GM12878 (cell line): ENCODE measurements around the gene NFE2L1. TPM values are rescaled to one million over a fixed set of nuclear protein-coding genes. Genes with fewer than 3 reads are reported as not detected.

Experiments
- ATAC-seq: fragments of 200-7000 bp; cut with Tn5 transposase; 3 replicates; pipeline ENCODE4 v1.9.1; 2020; ENCODE audit warnings: mild to moderate bottlenecking, moderate library complexity
- BruUV-seq: library from RNA; stranded (reverse); fragments of 400-500 nt; replicated peaks from 2 replicates; lab custom pipeline; 2021; lab: Mats Ljungman, UMichigan
- CTCF ChIA-PET: fragments of 300-600 bp; sonication (Branson Sonifier 250); formaldehyde crosslinking; extraction: SDS; loops from one replicate; lab custom pipeline; 2021; ENCODE audit warnings: inconsistent platforms; lab: Yijun Ruan, JAX
- POLR2A ChIA-PET: fragments of 350-600 bp; formaldehyde crosslinking; extraction: SDS; loops from one replicate; lab custom pipeline; 2021; ENCODE audit warnings: inconsistent platforms; lab: Charles Lee
- RAD21 ChIA-PET: fragments of 300-600 bp; sonication (Branson Sonifier 250); formaldehyde crosslinking; loops from one replicate; lab custom pipeline; 2023; ENCODE audit warnings: antibody characterized with exemption; ENCODE audit not compliant: unreplicated experiment; lab: Charles Lee
- SMC1A ChIA-PET: fragments of 300-600 bp; sonication (Branson Sonifier 250); formaldehyde crosslinking; loops from one replicate; lab custom pipeline; 2023; ENCODE audit not compliant: unreplicated experiment, uncharacterized antibody; lab: Charles Lee
- DNase-seq: peaks from one replicate; pipeline ENCODE4 v3.0.0-alpha.2; 2011; ENCODE audit warnings: low read depth, low spot score
- FAIRE-seq: peaks from 3 replicates; lab custom pipeline; 2011; peaks lifted over from hg19 to GRCh38; lab: Jason Lieb, UNC
- H2AFZ ChIP-seq: 2 replicates; pipeline ENCODE4 v1.6.0; 2011; ENCODE audit warnings: low read depth, low read length, control low read depth; ENCODE audit not compliant: control insufficient read depth
- H3K27ac ChIP-seq: 2 replicates; pipeline ENCODE4 v1.5.1; 2011; ENCODE audit warnings: control low read depth; ENCODE audit not compliant: control insufficient read depth, insufficient read depth
- H3K27me3 ChIP-seq, 2 experiments: replicated peaks in 1 of 2; 2 replicates each; pipeline versions ENCODE4 v1.6.0 to v1.6.1; 2011; ENCODE audit warnings: low read length in 1 of 2; ENCODE audit not compliant: control insufficient read depth in 2 of 2, insufficient read depth in 2 of 2
- H3K36me3 ChIP-seq, 2 experiments: 2 replicates each; pipeline ENCODE4 v1.5.1; 2011; ENCODE audit warnings: low read length in 1 of 2; ENCODE audit not compliant: control insufficient read depth in 2 of 2, insufficient read depth in 2 of 2
- H3K4me1 ChIP-seq: 2 replicates; pipeline ENCODE4 v1.6.1; 2011; ENCODE audit warnings: mild to moderate bottlenecking, low read length, moderate library complexity, mixed read lengths; ENCODE audit not compliant: control insufficient read depth, insufficient read depth
- H3K4me2 ChIP-seq: 2 replicates; pipeline ENCODE4 v1.6.0; 2011; ENCODE audit warnings: control low read depth; ENCODE audit not compliant: control insufficient read depth, insufficient read depth
- H3K4me3 ChIP-seq: fragments of 200-600 bp; sonication (generic); 2 replicates; pipeline ENCODE4 v1.5.1; 2016
- H3K79me2 ChIP-seq: 2 replicates; pipeline ENCODE4 v1.6.0; 2011; ENCODE audit warnings: low read length; ENCODE audit not compliant: control insufficient read depth, insufficient read depth
- H3K9ac ChIP-seq: 2 replicates; pipeline ENCODE4 v1.8.0; 2011; ENCODE audit warnings: low read length, control low read depth, mixed read lengths; ENCODE audit not compliant: control insufficient read depth, insufficient read depth
- H3K9me3 ChIP-seq: replicated peaks from 3 replicates; pipeline ENCODE4 v1.5.1; 2011; ENCODE audit warnings: mild to moderate bottlenecking, low read length; ENCODE audit not compliant: control insufficient read depth, insufficient read depth
- H4K20me1 ChIP-seq: 2 replicates; pipeline ENCODE4 v1.6.0; 2011; ENCODE audit not compliant: control insufficient read depth, insufficient read depth
- BHLHE40 ChIP-seq, 2 experiments: fragments of 450-650 bp in 1 of 2; IDR thresholded peaks; 2 replicates each; pipeline ENCODE4 v1.6.1; 2011 to 2017; ENCODE audit warnings: low read depth in 2 of 2, borderline replicate concordance in 1 of 2, improper control_type of control experiment in 1 of 2, low read length in 1 of 2, mild to moderate bottlenecking in 1 of 2
- BMI1 ChIP-seq: fragments of 450-650 bp; IDR thresholded peaks from 2 replicates; pipeline ENCODE4 v1.6.1; 2016; ENCODE audit warnings: mild to moderate bottlenecking, moderate library complexity, borderline replicate concordance
- IKZF2 ChIP-seq, 2 experiments: fragments of 450-650 bp; IDR thresholded peaks; 2 replicates each; pipeline ENCODE4 v1.6.1; 2017; ENCODE audit warnings: mild to moderate bottlenecking in 2 of 2, moderate library complexity in 2 of 2
- LARP7 ChIP-seq: fragments of 450-650 bp; IDR thresholded peaks from 2 replicates; pipeline ENCODE4 v1.6.1; 2017; ENCODE audit warnings: mild to moderate bottlenecking
- MXI1 ChIP-seq: fragments of 150-350 bp; IDR thresholded peaks from 2 replicates; pipeline ENCODE4 v1.6.1; 2011; ENCODE audit warnings: low read depth, mild to moderate bottlenecking, inconsistent platforms, low read length, improper control_type of control experiment
- RFX5 ChIP-seq: IDR thresholded peaks from 2 replicates; pipeline ENCODE4 v1.6.1; 2011; ENCODE audit warnings: low read depth, low read length, improper control_type of control experiment
- SIN3A ChIP-seq: IDR thresholded peaks from 2 replicates; pipeline ENCODE4 v1.6.1; 2012; ENCODE audit warnings: low read depth, low read length, improper control_type of control experiment
- WGBS: methylation state at CpG from one replicate; pipeline ENCODE4 v1.1.6; 2016; ENCODE audit warnings: low lambda C conversion rate; ENCODE audit not compliant: insufficient replicate concordance, insufficient coverage; ENCODE audit errors: missing lambda C conversion rate; 5-methylcytosine and 5-hydroxymethylcytosine counted together
- in situ Hi-C: fragments of 300-500 bp; cut with MboI; formaldehyde crosslinking; loops from 9 replicates; pipeline ENCODE4 v1.14.3; 2018; ENCODE audit warnings: mixed read lengths
- intact Hi-C: fragments of 100-400 bp; cut with micrococcal nuclease; formaldehyde crosslinking; loops from one replicate; pipeline ENCODE4 v1.14.2; 2022; ENCODE audit not compliant: unreplicated experiment
- polyA plus RNA-seq, 11 experiments: library from polyadenylated mRNA; depleted of rRNA in 4 of 11; unstranded in 6 of 11; stranded (reverse) in 5 of 11; fragments of >200 nt; fragmentation: Nextera tagmentation in 4 of 11; fragmentation: Illumina TruSeq in 1 of 11; extraction: Ambion mirVana in 4 of 11; extraction: Trizol in 1 of 11; gene quantifications; 1 replicate in 1 of 11; 2 replicates in 10 of 11; pipeline versions ENCODE4 v1.2.1 to v1.2.3, GENCODE V29; 2011 to 2016; ENCODE audit warnings: inconsistent platforms in 2 of 11, missing spikeins in 2 of 11, low read depth in 1 of 11
- total RNA-seq, 4 experiments: library from RNA; depleted of rRNA in 3 of 4; stranded (reverse); fragments of >200 nt in 3 of 4; fragmentation: Illumina TruSeq in 1 of 4; extraction: Trizol in 1 of 4; gene quantifications; 2 replicates each; pipeline versions ENCODE4 v1.2.1 to v1.2.3, GENCODE V29; 2013 to 2021
- TF ChIP-seq, protein P1 (sequence below): fragments of 450-650 bp; IDR thresholded peaks from 2 replicates; pipeline ENCODE4 v1.6.1; 2016; ENCODE audit warnings: mild to moderate bottlenecking

The NFE2L1 gene
- total and polyA plus RNA-seq, 10 of the 15 experiments (the other 5 are each of a cell fraction or from before 2014, with no cell fraction given) = 3.8 to 104 (median 26.4) TPM

DNA sequence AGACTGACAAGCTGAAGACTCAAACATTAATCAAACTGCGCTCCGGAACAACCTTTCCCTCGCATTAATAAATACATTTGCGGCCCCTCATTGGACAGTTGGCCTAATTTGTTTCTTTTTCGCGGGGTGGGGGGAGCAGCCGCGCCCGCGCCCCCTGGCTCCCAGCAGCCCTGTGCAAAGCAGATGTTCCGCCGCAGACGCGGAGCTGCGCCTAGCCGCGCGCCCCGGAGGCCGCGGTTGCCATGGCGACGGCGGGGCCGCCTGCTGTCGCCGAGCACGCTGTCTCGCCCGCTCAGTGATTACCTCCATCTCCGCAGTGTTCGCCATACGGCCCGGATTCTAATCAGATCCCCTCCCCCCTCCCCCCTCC lies 36.0 kb upstream of the NFE2L1 start:
- FAIRE-seq (no peak), ATAC-seq (peak; percentile 90), DNase-seq (no peak)
- SMC1A ChIA-PET = interaction anchor here (0.8 to 3.5 kb wide), 9 partner anchors 8 to 170 kb away, joined by 3 to 27 read pairs (median 8); partner anchors contain the start of gene CDK5RAP3
- RAD21 ChIA-PET = interaction anchor here (0.8 to 3.0 kb wide), 10 partner anchors 9 to 581 kb away, joined by 3 to 19 read pairs (median 6); partner anchors contain the start of genes CDK5RAP3 and HOXB5
- in situ Hi-C loops (no loop called here), intact Hi-C loops (no loop called here)
- Histone ChIP-seq H3K36me3 (no peaks in the 10 kb centered on the region), H3K4me1 (peaks cover 8% of the 10 kb centered on the region), H3K27ac (no peak overlapping the region), H3K4me2 (peak overlapping the region; percentile 97), H2AFZ (no peak overlapping the region), H4K20me1 (no peaks in the 10 kb centered on the region), H3K9ac (no peak overlapping the region), H3K79me2 (no peaks in the 10 kb centered on the region), H3K4me3 (peak overlapping the region; percentile 75), H3K27me3 (no peaks in the 10 kb centered on the region), H3K9me3 (no peaks in the 10 kb centered on the region)
- CTCF ChIA-PET = interaction anchor here (1.1 to 14.1 kb wide), 10 partner anchors 9 to 171 kb away, joined by 3 to 454 read pairs (median 12); partner anchors contain the start of genes CDK5RAP3, PNPO, PRR15L and SCRN2
- 2% methylated on average over 31 of the region's 34 CpGs for WGBS
- POLR2A ChIA-PET = interaction anchor here (0.6 to 2.7 kb wide), 5 partner anchors 9 to 131 kb away, joined by 3 to 18 read pairs (median 6); partner anchors contain the start of gene CDK5RAP3
- TF ChIP-seq BHLHE40 (IDR thresholded peaks at IDR 0.05; ENCODE audit: borderline replicate concordance in 1 of 2, low read depth in 2 of 2, low read length in 1 of 2) (peak in 1 of 2 experiments; percentile 27; a peak in 1 of 4 replicates), BMI1 (peak; percentile 94), IKZF2 (IDR thresholded peaks at IDR 0.05) (no peak), RFX5 (no peak), LARP7 (0 out of 2 replicates have a peak, but pooled peaks have one; percentile 46), SIN3A (0 out of 2 replicates have a peak, but pooled peaks have one; percentile 49), MXI1 (peak; percentile 92)
- TF ChIP-seq, protein P1, sequence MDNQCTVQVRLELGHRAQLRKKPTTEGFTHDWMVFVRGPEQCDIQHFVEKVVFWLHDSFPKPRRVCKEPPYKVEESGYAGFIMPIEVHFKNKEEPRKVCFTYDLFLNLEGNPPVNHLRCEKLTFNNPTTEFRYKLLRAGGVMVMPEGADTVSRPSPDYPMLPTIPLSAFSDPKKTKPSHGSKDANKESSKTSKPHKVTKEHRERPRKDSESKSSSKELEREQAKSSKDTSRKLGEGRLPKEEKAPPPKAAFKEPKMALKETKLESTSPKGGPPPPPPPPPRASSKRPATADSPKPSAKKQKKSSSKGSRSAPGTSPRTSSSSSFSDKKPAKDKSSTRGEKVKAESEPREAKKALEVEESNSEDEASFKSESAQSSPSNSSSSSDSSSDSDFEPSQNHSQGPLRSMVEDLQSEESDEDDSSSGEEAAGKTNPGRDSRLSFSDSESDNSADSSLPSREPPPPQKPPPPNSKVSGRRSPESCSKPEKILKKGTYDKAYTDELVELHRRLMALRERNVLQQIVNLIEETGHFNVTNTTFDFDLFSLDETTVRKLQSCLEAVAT = no peak
- BruUV-seq = no TSS peak
